T-helper 22 cell (primary cell): ENCODE results near the gene PNMA8A.
A peak's percentile ranks its signal among the peaks of the same experiment; 100 is the strongest.

Source experiments
- DNase-seq: peaks from one replicate; pipeline ENCODE4 v3.0.0-alpha.2; 2020; ENCODE audit warnings: low read depth

The PNMA8A gene

DNA sequence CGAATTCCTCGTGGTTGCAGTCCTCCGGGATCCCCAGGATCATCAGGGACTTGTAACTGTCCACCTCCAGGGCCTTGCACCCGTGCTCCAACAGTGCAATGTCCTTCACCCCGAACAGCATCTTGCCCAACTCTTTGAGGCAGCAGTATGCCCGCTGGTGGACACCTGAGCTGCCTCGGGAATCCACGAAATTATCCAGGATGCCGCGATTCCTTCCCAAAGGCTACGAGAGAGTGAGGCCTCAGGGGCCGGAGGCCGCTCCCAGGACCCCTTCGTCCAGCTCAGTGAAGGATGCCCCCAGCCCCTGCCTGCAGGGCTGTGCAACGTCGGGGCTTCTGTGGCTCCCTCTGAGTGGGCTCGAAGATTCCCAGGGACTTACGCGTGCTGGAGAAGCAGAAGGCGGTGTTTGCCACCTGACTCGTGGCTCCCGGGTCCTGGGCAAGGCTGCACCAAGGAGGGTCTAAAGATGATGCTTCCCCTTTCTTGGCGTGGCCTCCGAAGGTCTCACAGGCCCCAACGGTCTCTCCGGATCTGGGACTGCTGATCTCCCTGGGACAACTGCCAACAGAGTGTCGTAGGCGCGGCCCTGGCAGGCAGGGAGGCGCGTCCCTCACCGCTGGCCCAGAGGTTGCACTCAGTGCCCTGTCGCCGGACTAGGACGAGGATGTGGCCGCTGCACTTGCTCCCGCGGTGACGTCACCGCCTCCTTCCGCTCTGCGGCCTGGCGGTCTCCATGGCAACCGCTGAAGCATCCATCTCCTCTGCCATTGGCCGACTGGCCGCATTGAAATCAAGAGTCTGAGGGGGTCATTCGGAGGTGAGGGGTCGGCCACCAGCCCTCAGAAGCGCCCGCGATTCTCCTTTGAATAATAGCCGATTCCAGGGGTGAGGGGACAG lies 42.9 kb downstream of the PNMA8A start, which contains the start of gene PNMA8C:
Gene PNMA8C, minus strand, starts transcription at position 698 of the 897 bp plus-strand sequence. Its CDS starts 577 bp downstream, at position 121.
- peak; percentile 2 for DNase-seq

DNA sequence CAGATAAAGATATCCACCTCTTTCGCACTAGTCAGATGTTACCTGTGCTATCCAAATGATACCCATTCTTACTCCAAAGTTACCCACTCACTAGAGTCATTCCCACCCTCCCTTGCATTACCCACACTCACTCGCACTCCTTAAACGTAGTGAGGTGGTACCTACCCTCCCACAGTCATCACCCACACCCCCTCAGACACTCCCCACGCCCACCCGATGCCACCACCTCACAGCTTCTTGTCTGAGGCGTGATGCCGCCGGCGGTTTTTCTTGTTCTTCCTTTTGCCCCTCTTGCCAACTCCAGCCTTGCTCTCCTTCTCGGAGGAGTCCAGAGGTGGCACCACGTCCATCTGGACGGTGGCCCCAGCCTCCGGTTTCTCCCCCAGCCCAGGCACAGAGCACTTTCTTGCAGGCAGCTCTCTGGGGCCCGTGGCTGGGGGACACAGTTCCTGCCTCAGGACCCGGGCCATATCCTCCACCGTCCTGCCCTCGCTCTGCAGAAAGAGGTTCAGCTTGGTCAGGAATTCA lies 43.8 kb downstream of the PNMA8A start:
- no peak for DNase-seq

DNA sequence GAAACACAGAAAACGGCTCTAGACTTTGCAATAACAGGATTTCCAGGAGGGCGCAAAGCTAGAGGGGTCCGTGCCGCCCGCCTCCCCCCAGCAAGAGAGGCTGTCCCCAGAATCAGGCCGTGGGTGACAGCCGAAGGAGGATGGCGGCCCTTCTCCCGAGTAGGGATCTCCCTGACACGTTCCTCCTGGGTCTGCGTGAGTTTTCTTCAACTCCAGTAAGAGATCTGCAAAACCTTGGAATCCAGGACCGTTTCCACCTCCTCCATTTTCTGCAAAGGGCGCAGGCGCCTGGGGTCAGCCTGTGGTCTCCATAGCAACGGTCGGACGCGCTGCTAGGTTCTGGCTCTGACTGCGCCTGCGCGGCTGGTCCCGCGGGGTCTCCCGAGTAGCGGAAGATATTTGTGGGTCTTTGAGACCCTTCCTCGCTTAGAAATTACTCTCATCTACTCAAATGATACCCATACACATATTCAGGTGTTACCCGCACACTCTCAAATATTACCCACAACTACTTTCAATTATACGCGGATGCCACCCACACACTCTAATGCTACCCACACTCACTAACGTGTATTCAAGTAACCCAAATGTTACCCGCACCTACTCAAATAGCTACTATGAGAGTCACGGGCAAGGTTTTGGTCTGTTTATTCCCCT lies 44.7 kb downstream of the PNMA8A start:
- no peak for DNase-seq

DNA sequence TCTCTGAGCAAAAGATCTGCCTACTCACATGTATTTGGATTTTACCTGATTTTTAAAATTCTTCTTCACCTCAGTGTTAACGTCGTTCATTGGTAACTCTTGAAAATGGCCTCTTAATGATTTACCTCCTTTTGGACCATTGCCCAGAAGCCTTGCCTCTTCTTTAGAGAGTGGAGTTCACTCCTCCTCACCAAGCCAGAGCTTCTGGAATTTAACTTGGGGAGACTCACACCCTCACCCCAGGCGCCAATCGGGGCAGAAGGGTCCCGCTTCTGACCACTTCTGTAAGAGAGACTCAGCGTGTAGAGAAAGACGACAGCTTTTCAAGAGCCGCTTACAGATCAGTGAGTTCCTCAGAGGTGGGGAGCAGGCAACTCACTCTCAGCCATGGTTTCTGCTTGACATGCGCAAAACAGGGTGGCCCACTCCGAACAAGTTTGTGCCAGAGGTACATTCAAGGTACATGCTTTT lies 45.3 kb downstream of the PNMA8A start:
- no peak for DNase-seq

DNA sequence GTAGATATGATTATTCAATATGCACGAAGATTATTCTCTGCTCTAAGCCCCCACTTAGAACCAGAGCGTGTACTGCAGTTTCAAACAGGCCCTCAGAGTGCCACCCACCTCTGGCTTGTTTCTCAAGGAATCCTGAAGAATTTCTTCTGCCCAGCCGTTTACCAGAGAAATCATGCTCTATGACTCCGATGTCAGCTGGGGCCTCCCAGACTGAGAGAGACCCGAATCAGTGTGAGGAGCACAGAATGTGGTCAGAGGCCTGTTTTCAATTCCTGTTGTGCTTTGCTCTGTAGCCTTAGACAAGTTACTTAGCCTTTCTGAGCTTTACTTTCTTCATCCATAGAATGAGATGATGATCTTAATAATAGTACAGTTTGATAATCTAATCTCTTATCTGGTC lies 48.2 kb downstream of the PNMA8A start:
- DNase-seq = no peak

DNA sequence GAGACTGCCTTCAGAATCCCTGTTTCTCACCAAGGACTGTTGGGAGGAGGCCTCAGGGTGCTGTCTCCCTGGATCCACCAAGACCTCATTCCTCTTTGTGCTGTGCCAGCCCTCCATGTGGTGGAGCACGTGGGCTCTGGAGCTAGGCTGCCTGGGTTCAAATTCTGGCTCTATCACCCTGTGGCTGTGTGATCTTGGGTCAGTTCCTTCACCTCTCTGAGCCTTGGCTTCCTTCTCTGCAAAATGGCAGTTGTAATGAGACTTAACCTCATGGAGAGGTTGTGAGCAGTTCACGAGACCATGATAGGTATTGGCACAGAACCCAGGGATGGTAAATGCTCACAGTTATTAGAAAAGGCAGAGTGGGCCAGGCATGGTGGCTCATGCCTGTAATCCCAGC lies 49.0 kb downstream of the PNMA8A start:
- no peak for DNase-seq

DNA sequence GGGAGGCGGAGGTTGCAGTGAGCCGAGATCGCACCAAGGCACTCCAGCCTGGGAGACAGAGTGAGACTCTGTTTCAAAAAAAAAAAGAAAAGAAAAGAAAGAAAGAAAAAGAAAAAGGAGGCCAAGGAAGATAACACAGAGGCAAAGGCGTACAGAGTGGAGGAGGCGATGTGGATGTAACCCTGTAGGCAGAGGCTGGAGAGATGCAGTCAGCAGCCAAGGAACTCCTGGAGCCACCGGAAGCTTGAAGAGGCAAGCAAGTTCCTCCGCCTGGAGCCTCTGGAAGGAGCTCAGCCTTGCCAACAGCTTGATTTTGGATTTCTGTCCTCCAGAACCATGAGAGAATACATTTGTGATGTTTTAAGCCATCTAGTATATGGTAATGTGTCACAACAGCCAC lies 51.3 kb downstream of the PNMA8A start:
- no peak for DNase-seq
